ENCODE measurements around the gene PRSS53. TPM values are rescaled to one million over a fixed set of nuclear protein-coding genes. Genes with fewer than 3 reads are reported as not detected.

The PRSS53 gene
- total and polyA plus RNA-seq, 10 of the 15 experiments (the other 5 are each of a cell fraction or from before 2014, with no cell fraction given): 0.35 to 3.4 (median 0.88) TPM; not detected in 2

DNA sequence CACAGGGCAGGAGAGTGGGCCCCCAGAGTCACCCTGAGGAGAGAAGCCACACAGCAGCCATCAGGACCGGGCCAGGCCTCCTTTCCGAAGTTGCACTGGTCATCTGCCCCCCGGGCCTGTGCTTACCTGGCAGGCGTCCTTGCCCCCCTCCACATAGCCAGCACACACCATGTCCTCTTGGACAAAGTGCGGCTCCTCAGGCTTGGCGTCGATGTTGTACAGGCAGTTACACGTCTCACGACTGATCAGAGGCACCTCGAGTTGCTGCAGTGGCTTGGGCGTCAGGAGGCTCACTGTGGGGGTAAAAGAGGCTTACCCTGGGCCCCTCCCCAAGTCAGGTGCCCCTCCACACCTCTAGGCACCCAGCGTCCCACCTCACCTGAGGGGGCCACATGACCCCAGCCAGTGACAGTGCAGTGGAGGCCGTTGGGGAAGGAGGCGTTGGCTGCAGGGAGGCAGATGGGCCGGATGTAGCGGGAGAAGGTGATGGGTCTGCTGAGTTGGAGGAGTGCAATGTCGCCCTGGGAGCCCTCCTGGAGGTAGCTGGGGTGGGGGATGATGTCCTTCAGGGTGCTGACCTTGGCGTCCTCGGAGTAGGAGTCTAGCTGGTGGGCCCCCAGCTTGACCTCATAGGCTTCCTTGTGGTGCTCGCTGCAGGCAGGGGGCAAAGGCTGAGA, 43.7 kb upstream of the PRSS53 start:
- no peak for FAIRE-seq
- WGBS (ENCODE audit: insufficient coverage, insufficient replicate concordance, low lambda C conversion rate, missing lambda C conversion rate): 77% methylated on average over 18 of the region's 20 CpGs
- no peak overlapping the region for H3K27ac ChIP-seq (ENCODE audit: control insufficient read depth, insufficient read depth)

GRCh38 chr16:31131841-31132271, 43.1 kb upstream of the PRSS53 start:
- BruUV-seq (replicated peaks): no TSS peak
- Histone ChIP-seq H3K9me3 (replicated peaks; ENCODE audit: control insufficient read depth, insufficient read depth, low read length) (no peaks in the 10 kb centered on the region), H3K4me1 (ENCODE audit: control insufficient read depth, insufficient read depth, low read length) (no peaks in the 10 kb centered on the region), H3K9ac (ENCODE audit: control insufficient read depth, insufficient read depth, low read length) (no peak overlapping the region), H3K36me3 (ENCODE audit: control insufficient read depth in 2 of 2, insufficient read depth in 2 of 2, low read length in 1 of 2) (no peaks in the 10 kb centered on the region; a peak in 2 of 4 replicates), H2AFZ (ENCODE audit: control insufficient read depth, low read depth, low read length) (no peak overlapping the region), H3K4me3 (no peak overlapping the region), H3K27ac (ENCODE audit: control insufficient read depth, insufficient read depth) (no peak overlapping the region), H3K27me3 (replicated peaks in 1 of 2; ENCODE audit: control insufficient read depth in 2 of 2, insufficient read depth in 2 of 2, low read length in 1 of 2) (no peaks in the 10 kb centered on the region), H4K20me1 (ENCODE audit: control insufficient read depth, insufficient read depth) (no peaks in the 10 kb centered on the region), H3K4me2 (ENCODE audit: control insufficient read depth, insufficient read depth) (no peak overlapping the region), H3K79me2 (ENCODE audit: control insufficient read depth, insufficient read depth, low read length) (no peaks in the 10 kb centered on the region)
- DNase-seq (ENCODE audit: low read depth, low spot score) (no peak), ATAC-seq (no peak), FAIRE-seq (no peak)
- ChIA-PET RAD21 (ENCODE audit: unreplicated experiment) (no interaction called here), CTCF (no interaction called here), POLR2A (no interaction called here), SMC1A (ENCODE audit: uncharacterized antibody, unreplicated experiment) (no interaction called here)
- in situ Hi-C loops (cut with MboI) (no loop called here), intact Hi-C loops (cut with micrococcal nuclease; ENCODE audit: unreplicated experiment) (no loop called here)
- WGBS (ENCODE audit: insufficient coverage, insufficient replicate concordance, low lambda C conversion rate, missing lambda C conversion rate): 78% methylated on average over 5 of the region's 5 CpGs
- TF ChIP-seq, protein P1, sequence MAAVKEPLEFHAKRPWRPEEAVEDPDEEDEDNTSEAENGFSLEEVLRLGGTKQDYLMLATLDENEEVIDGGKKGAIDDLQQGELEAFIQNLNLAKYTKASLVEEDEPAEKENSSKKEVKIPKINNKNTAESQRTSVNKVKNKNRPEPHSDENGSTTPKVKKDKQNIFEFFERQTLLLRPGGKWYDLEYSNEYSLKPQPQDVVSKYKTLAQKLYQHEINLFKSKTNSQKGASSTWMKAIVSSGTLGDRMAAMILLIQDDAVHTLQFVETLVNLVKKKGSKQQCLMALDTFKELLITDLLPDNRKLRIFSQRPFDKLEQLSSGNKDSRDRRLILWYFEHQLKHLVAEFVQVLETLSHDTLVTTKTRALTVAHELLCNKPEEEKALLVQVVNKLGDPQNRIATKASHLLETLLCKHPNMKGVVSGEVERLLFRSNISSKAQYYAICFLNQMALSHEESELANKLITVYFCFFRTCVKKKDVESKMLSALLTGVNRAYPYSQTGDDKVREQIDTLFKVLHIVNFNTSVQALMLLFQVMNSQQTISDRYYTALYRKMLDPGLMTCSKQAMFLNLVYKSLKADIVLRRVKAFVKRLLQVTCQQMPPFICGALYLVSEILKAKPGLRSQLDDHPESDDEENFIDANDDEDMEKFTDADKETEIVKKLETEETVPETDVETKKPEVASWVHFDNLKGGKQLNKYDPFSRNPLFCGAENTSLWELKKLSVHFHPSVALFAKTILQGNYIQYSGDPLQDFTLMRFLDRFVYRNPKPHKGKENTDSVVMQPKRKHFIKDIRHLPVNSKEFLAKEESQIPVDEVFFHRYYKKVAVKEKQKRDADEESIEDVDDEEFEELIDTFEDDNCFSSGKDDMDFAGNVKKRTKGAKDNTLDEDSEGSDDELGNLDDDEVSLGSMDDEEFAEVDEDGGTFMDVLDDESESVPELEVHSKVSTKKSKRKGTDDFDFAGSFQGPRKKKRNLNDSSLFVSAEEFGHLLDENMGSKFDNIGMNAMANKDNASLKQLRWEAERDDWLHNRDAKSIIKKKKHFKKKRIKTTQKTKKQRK (IDR thresholded peaks at IDR 0.05; ENCODE audit: low read depth, low read length): no peak
- TF ChIP-seq GATAD2B (conservative IDR thresholded peaks at IDR 0.05; ENCODE audit: low read depth): no peak
- TF ChIP-seq IRF3 (IDR thresholded peaks at IDR 0.05): no peak
- TF ChIP-seq ZNF24 (IDR thresholded peaks at IDR 0.05): no peak
- no peak for TF ChIP-seq SMARCA5 (IDR thresholded peaks at IDR 0.05)
- TF ChIP-seq, protein P2, sequence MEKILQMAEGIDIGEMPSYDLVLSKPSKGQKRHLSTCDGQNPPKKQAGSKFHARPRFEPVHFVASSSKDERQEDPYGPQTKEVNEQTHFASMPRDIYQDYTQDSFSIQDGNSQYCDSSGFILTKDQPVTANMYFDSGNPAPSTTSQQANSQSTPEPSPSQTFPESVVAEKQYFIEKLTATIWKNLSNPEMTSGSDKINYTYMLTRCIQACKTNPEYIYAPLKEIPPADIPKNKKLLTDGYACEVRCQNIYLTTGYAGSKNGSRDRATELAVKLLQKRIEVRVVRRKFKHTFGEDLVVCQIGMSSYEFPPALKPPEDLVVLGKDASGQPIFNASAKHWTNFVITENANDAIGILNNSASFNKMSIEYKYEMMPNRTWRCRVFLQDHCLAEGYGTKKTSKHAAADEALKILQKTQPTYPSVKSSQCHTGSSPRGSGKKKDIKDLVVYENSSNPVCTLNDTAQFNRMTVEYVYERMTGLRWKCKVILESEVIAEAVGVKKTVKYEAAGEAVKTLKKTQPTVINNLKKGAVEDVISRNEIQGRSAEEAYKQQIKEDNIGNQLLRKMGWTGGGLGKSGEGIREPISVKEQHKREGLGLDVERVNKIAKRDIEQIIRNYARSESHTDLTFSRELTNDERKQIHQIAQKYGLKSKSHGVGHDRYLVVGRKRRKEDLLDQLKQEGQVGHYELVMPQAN (conservative IDR thresholded peaks at IDR 0.05): no peak

More for the DNA sequence above, 43.7 kb upstream of the PRSS53 start:
- Histone ChIP-seq H3K4me3 (no peak overlapping the region), H3K36me3 (ENCODE audit: control insufficient read depth in 2 of 2, insufficient read depth in 2 of 2, low read length in 1 of 2) (no peaks in the 10 kb centered on the region; a peak in 2 of 4 replicates), H3K9ac (ENCODE audit: control insufficient read depth, insufficient read depth, low read length) (no peak overlapping the region), H3K4me2 (ENCODE audit: control insufficient read depth, insufficient read depth) (no peak overlapping the region), H3K27me3 (replicated peaks in 1 of 2; ENCODE audit: control insufficient read depth in 2 of 2, insufficient read depth in 2 of 2, low read length in 1 of 2) (no peaks in the 10 kb centered on the region), H3K4me1 (ENCODE audit: control insufficient read depth, insufficient read depth, low read length) (no peaks in the 10 kb centered on the region), H3K79me2 (ENCODE audit: control insufficient read depth, insufficient read depth, low read length) (no peaks in the 10 kb centered on the region), H2AFZ (ENCODE audit: control insufficient read depth, low read depth, low read length) (no peak overlapping the region), H3K9me3 (replicated peaks; ENCODE audit: control insufficient read depth, insufficient read depth, low read length) (no peaks in the 10 kb centered on the region), H4K20me1 (ENCODE audit: control insufficient read depth, insufficient read depth) (no peaks in the 10 kb centered on the region)
- ATAC-seq (no peak), DNase-seq (ENCODE audit: low read depth, low spot score) (no peak)
- in situ Hi-C loops (cut with MboI): no loop called here
- SMC1A ChIA-PET (ENCODE audit: uncharacterized antibody, unreplicated experiment): no interaction called here
- TF ChIP-seq POLR2A (IDR thresholded peaks at IDR 0.05; ENCODE audit: low read depth, low read length): peak; percentile 34; the same call in 1 of the 2 replicates
- TF ChIP-seq BMI1 (IDR thresholded peaks at IDR 0.05; ENCODE audit: borderline replicate concordance): no peak
- intact Hi-C loops (cut with micrococcal nuclease; ENCODE audit: unreplicated experiment): no loop called here
- RAD21 ChIA-PET (ENCODE audit: unreplicated experiment): no interaction called here
- CTCF ChIA-PET: no interaction called here
- POLR2A ChIA-PET: no interaction called here
- BruUV-seq (replicated peaks): no TSS peak

Measured in GM12878 (cell line).